HG03095 (cell line): ENCODE measurements around the gene GSTO1.

Experiments
- ATAC-seq: cut with Tn5 transposase; IDR thresholded peaks from one replicate; pipeline ENCODE4 v1.9.1; 2021; ENCODE audit warnings: moderate library complexity; ENCODE audit not compliant: unreplicated experiment

Gene GSTO1

DNA sequence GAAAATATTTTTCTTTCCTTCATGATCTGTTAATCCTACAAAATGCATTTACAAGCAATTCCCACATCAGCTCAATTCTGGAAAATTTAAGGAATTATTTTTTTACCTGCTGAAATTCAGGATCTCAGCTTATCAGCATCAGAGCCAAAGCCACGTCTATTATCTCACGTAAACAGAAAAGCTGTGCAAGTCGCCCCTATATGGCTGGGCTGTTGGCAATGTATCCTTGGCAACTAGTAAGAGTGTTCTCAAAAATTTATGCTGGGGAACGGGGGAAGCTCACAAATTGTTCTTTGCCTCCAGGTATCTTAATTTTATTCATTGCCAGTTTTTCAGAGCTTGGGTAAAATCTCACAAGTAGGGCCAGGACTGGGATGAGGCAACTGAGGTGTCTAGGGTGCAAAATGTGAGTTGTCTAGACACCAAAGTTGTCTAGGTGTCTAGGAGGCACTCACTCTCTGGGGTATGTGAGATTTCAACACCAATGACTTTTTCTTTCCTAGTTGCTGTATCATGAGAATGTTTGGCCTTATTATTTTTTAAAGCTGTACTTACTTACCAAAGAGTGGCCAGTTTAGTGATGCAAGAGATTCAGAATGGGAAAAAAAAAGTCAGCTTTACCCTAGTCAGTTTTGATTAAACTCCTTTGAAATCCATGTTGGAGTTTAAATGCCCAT lies 19.3 kb downstream of the GSTO1 start:
- no peak for ATAC-seq

GRCh38 chr10:104274762-104275721 lies 20.4 kb downstream of the GSTO1 start:
- peak; percentile 75 for ATAC-seq

DNA sequence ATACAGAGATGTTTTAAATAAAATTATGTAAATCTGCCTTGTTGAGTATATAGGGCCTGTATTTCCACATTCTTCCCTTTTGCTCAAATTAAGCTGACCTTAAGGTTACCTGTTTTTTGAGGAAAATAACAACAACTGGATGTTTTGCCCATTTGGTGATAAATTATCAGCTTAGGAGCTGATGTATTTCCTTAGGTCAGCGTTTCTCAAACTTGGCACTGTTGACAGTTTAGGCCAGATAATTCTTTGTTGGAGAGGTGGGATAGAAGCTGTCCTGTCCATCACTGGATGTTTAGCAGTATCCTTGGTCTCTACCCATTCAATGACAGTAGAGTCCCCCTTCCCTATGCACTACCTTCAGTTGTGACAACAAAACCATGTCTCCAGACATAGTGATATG lies 21.5 kb downstream of the GSTO1 start:
- no peak for ATAC-seq

GRCh38 chr10:104277785-104278184 lies 23.1 kb downstream of the GSTO1 start:
- ATAC-seq, result no peak

DNA sequence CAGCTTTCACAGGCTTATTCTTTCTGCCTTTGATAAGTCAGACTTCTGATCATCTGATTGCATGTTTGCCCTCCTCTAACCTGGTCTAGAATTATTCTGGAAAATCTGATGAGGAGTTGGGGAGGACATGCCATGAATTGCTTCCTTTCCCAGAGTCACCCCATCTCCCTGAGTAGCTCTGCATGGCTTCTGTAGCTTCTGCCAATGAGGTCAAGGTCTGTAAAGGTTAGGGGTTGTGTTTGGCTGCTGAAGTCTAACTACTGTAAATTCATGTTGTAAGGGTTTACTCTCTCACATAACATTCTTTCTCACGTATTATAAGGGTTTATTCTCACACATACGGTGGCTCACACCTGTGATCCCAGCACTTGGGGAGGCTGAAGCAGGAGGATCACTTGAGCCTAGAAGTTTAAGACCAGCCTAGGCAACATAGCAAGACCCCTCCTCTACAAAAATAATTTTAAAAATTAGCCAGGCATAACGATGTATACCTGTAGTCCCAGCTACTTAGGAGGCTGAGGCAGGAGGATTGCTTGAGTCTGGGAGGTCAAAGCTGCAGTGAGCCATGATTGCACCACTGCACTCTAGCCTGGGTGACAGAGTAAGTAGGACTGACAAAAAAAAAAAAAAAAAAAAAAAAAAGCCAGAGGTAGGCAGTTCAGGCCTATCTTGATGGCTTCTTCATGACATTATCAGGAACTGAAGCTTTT lies 25.0 kb downstream of the GSTO1 start:
- ATAC-seq, result no peak

GRCh38 chr10:104281694-104282093 lies 27.0 kb downstream of the GSTO1 start:
- no peak for ATAC-seq

- ATAC-seq, result no peak
These were observed 30.2 kb downstream of the GSTO1 start for GRCh38 chr10:104284846-104285245.

DNA sequence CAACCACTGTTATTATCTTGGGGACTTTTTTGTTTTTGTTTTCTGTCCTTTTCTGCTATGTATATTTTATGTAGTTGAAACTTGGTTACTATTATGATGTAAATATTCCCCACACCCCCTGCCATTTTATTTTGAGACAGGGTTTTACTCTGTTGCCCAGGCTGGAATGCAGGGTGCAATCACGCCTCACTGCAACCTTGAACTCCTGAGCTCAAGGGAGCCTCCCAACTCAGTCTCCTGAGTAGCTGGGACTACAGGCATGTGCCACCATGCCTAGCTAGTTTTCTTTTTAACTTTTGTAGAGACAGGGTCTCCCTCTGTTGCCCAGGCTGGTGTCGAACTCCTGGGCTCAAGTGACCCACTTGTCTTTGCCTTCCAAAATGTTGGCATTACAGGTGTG lies 32.2 kb downstream of the GSTO1 start:
- no peak for ATAC-seq

- ATAC-seq, result no peak
These were observed 33.7 kb downstream of the GSTO1 start for GRCh38 chr10:104288355-104288754.

- peak; percentile 99 for ATAC-seq
These were observed 36.8 kb downstream of the GSTO1 start for GRCh38 chr10:104291439-104291951.

GRCh38 chr10:104293011-104293410 lies 38.3 kb downstream of the GSTO1 start:
- no peak for ATAC-seq

DNA sequence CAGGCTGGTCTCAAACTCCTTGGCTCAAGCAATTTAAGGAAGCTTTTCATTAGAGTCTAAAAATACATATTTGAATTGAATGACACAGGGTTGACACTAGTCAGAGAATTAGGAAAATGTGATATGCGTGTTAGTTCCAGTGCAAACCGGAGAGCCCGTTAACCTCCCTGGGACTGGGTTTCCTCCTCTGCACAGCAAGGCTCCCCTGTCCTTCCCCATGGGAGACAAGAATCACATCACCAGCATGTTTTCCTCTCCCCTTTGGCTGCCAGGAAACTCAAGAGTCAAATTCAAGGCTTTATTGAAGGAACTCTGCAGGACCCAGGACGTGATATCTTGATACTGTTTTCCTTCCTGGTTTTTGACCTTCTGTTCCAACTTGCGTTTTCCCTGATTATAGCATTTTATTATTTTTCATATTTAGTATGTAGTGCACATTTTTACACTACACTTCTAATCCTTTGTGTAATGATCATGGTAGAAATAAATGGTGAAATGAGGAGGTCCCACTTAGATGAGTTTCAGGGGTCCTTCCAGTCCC lies 39.2 kb downstream of the GSTO1 start:
- no peak for ATAC-seq

DNA sequence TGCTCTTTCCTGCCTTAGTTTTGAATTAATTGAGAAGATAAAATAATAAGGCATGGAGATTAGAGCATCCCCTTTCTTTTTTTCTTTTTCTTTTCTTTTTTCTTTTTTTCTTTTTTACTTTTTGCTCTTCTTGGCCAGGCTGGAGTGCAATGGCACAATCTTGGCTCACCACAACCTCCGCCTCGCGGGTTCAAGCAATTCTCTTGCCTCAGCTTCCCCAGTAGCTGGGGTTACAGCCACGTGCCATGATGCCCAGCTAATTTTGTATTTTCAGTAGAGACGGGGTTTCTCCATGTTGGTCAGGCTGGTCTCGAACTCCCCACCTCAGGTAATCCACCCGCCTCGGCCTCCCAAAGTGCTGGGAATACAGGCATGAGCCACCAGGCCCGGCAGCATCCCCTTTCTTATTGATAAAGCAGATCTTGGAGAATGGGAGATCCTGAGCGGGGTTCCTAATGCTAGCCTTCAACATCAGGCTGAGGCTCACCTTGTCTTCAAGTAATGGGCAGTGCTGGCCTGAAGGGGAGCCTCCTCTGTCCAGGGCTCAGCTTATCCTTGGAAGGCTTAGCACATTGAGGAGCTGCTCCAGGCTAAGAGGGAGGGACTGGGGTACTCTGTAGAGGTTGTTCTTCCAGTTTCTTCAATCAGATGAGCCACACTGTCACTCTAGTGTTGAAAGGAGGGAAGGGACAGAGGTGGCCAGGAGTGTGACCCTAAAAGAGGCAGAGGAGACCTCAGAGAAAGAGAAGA lies 42.2 kb downstream of the GSTO1 start:
- no peak for ATAC-seq

DNA sequence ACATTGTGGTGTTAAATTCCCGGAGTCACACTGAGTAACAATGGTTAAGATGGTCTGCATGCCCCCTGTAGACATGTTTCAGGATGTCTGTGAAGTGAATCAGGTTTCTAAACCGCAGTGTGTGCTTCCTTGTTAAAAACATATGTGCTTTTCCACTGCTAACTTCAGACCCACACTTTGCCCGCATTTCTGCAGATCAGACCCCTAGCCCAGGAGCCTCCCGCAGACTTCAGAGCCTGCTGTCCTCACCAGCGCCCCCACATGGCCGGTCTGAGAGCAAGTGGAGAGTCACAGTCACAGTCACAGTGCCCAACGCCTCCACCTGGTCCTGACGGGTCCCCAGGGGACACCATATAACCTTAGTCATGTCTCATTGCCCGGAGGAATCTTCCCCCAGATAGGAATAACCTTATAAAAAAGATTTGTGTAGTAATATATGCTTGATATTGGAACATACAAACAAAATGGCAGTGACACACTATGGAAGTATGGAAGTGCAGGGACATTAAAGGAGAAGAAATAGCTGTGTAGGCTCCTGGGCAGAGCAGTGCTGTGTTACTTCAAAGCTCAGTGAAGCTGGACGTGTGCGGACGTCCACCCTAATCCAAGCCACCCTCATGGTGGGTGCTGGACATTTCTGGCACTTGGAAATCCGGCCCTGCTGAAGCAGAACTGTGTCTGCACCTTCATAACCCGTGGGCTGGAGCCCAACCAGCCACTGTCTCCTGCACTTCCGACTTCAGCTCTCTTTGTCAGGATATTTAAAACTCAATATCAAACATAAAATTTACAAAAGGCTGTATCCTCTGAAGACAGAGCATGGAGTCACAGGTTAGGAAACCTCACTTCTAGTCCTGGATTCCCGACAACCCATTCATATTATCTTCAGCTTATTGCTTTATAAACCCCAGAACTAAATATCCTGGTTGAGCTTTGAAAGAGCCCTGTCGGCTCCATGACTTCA lies 43.3 kb downstream of the GSTO1 start:
- ATAC-seq, result no peak

DNA sequence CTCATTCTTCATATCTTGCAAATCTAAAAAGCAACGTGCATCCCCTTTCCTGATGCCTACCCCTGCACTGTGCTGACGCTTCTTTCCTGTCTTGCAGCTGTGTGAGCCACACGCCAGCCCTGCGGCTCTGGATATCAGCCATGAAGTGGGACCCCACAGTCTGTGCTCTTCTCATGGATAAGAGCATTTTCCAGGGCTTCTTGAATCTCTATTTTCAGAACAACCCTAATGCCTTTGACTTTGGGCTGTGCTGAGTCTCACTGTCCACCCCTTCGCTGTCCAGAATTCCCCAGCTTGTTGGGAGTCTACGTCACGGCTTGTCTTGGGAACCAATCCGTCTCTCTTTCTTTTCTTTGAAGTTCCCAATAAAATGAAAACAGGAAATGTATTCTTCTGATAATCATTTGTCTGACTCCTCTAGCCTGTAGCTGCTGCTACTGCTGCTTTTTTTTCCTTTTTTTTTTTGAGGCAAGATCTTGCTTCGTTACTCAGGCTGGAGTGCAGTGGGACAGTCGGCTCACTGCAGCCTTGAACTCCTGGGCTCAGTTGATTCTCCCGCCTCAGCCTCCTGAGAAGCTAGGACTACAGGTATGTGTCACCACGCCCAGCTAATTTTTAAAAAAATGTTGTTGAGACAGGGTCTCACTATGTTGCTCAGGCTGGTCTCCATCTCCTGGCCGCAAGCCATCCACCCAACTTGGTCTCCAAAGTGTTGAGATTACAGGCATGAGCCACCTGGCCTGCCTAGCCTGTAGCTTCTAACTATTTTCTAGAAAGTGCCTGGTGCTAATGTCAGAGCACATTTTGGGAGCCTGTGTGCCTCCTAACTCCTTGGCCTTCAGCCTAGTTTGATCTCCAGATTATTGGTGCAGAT lies 44.6 kb downstream of the GSTO1 start:
- no peak for ATAC-seq

DNA sequence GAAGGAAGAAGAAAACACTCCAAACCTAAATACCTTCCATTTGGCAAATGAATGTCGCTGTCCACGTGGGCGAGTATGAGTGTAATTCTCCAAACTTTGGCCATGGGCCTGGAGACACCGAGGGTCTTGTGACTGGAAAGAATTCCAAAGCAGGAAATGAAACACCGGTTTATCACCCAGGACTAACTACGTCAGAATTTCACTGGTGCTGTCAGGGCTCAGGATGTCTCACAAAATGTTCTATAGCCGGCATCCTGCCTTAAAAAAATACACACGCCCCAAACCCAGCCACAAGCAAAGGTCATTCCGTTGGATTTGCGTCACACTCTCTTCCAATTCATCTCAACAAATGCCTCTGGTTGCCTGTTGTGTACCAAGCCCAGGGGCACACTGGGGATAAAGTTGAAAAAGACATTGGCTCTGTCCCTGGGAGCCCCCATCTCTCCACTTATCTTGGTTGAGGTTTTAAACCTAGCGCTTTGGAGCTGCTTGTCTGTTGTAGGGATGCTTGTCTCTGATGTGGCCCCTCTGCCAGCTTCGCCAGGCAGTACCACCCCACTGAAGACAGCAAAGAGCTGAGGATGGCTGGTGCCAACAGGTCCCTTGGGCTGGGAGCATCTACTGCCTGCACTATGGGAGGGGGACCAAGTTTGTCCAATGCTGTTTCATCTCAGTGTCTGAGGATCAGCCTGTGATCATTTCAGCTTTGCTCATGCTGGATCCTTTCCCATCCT lies 45.5 kb downstream of the GSTO1 start:
- ATAC-seq, result no peak

DNA sequence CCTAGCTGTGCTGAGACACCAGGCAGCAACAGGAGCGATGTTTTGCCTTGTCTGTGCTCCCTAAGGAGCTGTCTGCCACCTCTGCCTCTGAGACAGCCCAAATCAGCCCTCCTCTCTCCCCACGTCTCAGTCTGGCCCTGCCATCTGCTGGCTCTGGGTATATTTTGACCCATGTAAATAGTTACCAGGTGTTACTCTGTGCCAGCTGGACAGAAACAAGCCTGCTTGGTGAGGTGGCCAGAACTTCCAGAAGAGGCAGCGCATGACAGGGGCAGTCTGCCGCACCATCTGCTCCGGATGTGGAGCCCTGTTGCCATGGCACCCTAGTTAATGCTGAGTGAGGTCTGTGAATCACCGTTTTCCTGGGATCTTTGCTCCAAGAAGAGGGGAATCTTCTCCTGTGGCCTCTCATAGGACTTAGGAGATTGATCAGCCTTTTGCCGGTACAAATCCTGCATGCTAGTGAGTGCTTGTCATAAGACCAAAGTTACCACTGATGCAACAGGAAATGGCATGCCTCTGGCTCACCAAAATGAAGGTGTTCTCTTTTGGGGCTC lies 46.1 kb downstream of the GSTO1 start:
- ATAC-seq, result no peak
